HG03064 (cell line): Measurements from ENCODE around the gene FAM163A.
A peak's percentile ranks its signal among the peaks of the same experiment; 100 is the strongest.

Experiments used
- ATAC-seq: cut with Tn5 transposase; IDR thresholded peaks from one replicate; pipeline ENCODE4 v1.9.1; 2021; ENCODE audit warnings: low read depth; ENCODE audit not compliant: unreplicated experiment

FAM163A gene

GRCh38 chr1:179812501-179813292 is 69.6 kb downstream of the FAM163A start:
- ATAC-seq: no peak

- ATAC-seq: no peak
These were observed 70.8 kb downstream of the FAM163A start for GRCh38 chr1:179813626-179814545.

GRCh38 chr1:179814546-179814838 is 71.4 kb downstream of the FAM163A start:
- ATAC-seq: peak; percentile 27

- no peak for ATAC-seq
These were observed 72.5 kb downstream of the FAM163A start for GRCh38 chr1:179815641-179816040.

- ATAC-seq: no peak
These were observed 73.3 kb downstream of the FAM163A start for GRCh38 chr1:179816196-179816960.

GRCh38 chr1:179817056-179817455 is 74.0 kb downstream of the FAM163A start:
- ATAC-seq: no peak

- no peak for ATAC-seq
These were observed 74.7 kb downstream of the FAM163A start for GRCh38 chr1:179817789-179818188.

- no peak for ATAC-seq
These were observed 75.2 kb downstream of the FAM163A start for GRCh38 chr1:179818260-179818659.

GRCh38 chr1:179818743-179819173 is 75.7 kb downstream of the FAM163A start:
- no peak for ATAC-seq

- ATAC-seq: no peak
These were observed 77.3 kb downstream of the FAM163A start for GRCh38 chr1:179820226-179820970.

GRCh38 chr1:179821524-179821923 is 78.4 kb downstream of the FAM163A start:
- no peak for ATAC-seq

GRCh38 chr1:179822065-179822464 is 79.0 kb downstream of the FAM163A start:
- no peak for ATAC-seq

- ATAC-seq: no peak
These were observed 80.6 kb downstream of the FAM163A start for GRCh38 chr1:179823693-179824092.

- ATAC-seq: no peak
These were observed 81.2 kb downstream of the FAM163A start for GRCh38 chr1:179824265-179824664.

GRCh38 chr1:179825206-179825605 is 82.1 kb downstream of the FAM163A start:
- no peak for ATAC-seq

- ATAC-seq: no peak
These were observed 82.8 kb downstream of the FAM163A start for GRCh38 chr1:179825798-179826460.

GRCh38 chr1:179826626-179827280 is 83.7 kb downstream of the FAM163A start:
- ATAC-seq: no peak

GRCh38 chr1:179828554-179829110 is 85.5 kb downstream of the FAM163A start:
- no peak for ATAC-seq

GRCh38 chr1:179831225-179831624 is 88.1 kb downstream of the FAM163A start:
- no peak for ATAC-seq
